Trophoblast cell (in vitro differentiated cells and primary cell): ENCODE results near the gene SPRED3.

Experiments used
- DNase-seq, 2 donors: peaks; one replicate each; pipeline ENCODE4 v3.0.0-alpha.2; 2016
- H2AFZ ChIP-seq: 2 replicates; pipeline ENCODE4 v1.6.1; 2013; ENCODE audit warnings: low read length, moderate library complexity, mild to moderate bottlenecking; ENCODE audit not compliant: insufficient read depth, poor library complexity
- H2AK5ac ChIP-seq: 2 replicates; pipeline ENCODE4 v1.6.1; 2013; ENCODE audit warnings: mild to moderate bottlenecking, low read length
- H2BK120ac ChIP-seq: 2 replicates; pipeline ENCODE4 v1.6.1; 2013; ENCODE audit warnings: low read length, mild to moderate bottlenecking, moderate library complexity; ENCODE audit not compliant: insufficient read depth, poor library complexity
- H2BK12ac ChIP-seq: 2 replicates; pipeline ENCODE4 v1.6.1; 2013; ENCODE audit warnings: mild to moderate bottlenecking, low read length, moderate library complexity
- H2BK5ac ChIP-seq: 2 replicates; pipeline ENCODE4 v1.6.1; 2013; ENCODE audit warnings: low read length, low read depth, moderate library complexity, mild to moderate bottlenecking; ENCODE audit not compliant: poor library complexity
- H3K14ac ChIP-seq: 2 replicates; pipeline ENCODE4 v1.6.1; 2013; ENCODE audit warnings: mild to moderate bottlenecking, low read length
- H3K18ac ChIP-seq: 2 replicates; pipeline ENCODE4 v1.6.1; 2013; ENCODE audit warnings: mild to moderate bottlenecking, low read length
- H3K23ac ChIP-seq: 2 replicates; pipeline ENCODE4 v1.6.1; 2013; ENCODE audit warnings: low read length
- H3K27ac ChIP-seq: 2 replicates; pipeline ENCODE4 v1.5.1; 2013; ENCODE audit warnings: low read depth, mild to moderate bottlenecking, inconsistent platforms, low read length, moderate library complexity
- H3K27me3 ChIP-seq: 2 replicates; pipeline ENCODE4 v1.6.1; 2013; ENCODE audit warnings: inconsistent platforms, mild to moderate bottlenecking, low read length, moderate library complexity; ENCODE audit not compliant: insufficient read depth
- H3K36me3 ChIP-seq, 2 experiments: 1 replicate in 1 of 2; 2 replicates in 1 of 2; pipeline ENCODE4 v1.6.1; 2013; ENCODE audit warnings: low read length in 2 of 2, mild to moderate bottlenecking in 2 of 2, moderate library complexity in 1 of 2; ENCODE audit not compliant: insufficient read depth in 2 of 2, control insufficient read depth in 1 of 2
- H3K4ac ChIP-seq: 2 replicates; pipeline ENCODE4 v1.6.1; 2013; ENCODE audit warnings: low read depth, mild to moderate bottlenecking, low read length, moderate library complexity
- H3K4me1 ChIP-seq, 2 experiments: 1 replicate in 1 of 2; 2 replicates in 1 of 2; pipeline ENCODE4 v1.6.1; 2013; ENCODE audit warnings: low read length in 2 of 2, mild to moderate bottlenecking in 2 of 2, moderate library complexity in 1 of 2; ENCODE audit not compliant: insufficient read depth in 2 of 2, control insufficient read depth in 1 of 2
- H3K4me2 ChIP-seq: 2 replicates; pipeline ENCODE4 v1.6.1; 2013; ENCODE audit warnings: inconsistent platforms, mild to moderate bottlenecking, low read length, moderate library complexity
- H3K4me3 ChIP-seq: 2 replicates; pipeline ENCODE4 v1.5.1; 2013; ENCODE audit warnings: mild to moderate bottlenecking, low read depth, low read length, inconsistent platforms
- H3K79me1 ChIP-seq: one replicate; pipeline ENCODE4 v1.6.1; 2013; ENCODE audit warnings: low read length
- H3K79me2 ChIP-seq: 2 replicates; pipeline ENCODE4 v1.6.1; 2013; ENCODE audit warnings: low read length, mild to moderate bottlenecking; ENCODE audit not compliant: control insufficient read depth, insufficient read depth, poor library complexity
- H3K9ac ChIP-seq: 2 replicates; pipeline ENCODE4 v1.6.1; 2013; ENCODE audit warnings: mild to moderate bottlenecking, low read length
- H3K9me3 ChIP-seq: 2 replicates; pipeline ENCODE4 v1.6.1; 2013; ENCODE audit warnings: low read depth, mild to moderate bottlenecking, control low read depth, inconsistent platforms, low read length; ENCODE audit not compliant: insufficient read depth
- H4K12ac ChIP-seq: 2 replicates; pipeline ENCODE4 v1.6.1; 2013; ENCODE audit warnings: low read depth, mild to moderate bottlenecking, low read length, moderate library complexity
- H4K8ac ChIP-seq: 2 replicates; pipeline ENCODE4 v1.6.1; 2013; ENCODE audit warnings: low read depth, mild to moderate bottlenecking, low read length, moderate library complexity
- H4K91ac ChIP-seq: one replicate; pipeline ENCODE4 v1.6.1; 2013; ENCODE audit warnings: low read depth, mild to moderate bottlenecking, low read length, moderate library complexity
- WGBS: extraction: QIAGEN DNeasy Blood & Tissue Kit; methylation state at CpG from one replicate; pipeline ENCODE4 v1.1.7; 2013; ENCODE audit warnings: missing lambda C conversion rate; ENCODE audit not compliant: insufficient read length, insufficient coverage; ENCODE audit errors: extremely low coverage; 5-methylcytosine and 5-hydroxymethylcytosine counted together

SPRED3 gene

GRCh38 chr19:38374332-38375097, 14.0 kb upstream of the SPRED3 start, which contains the start of gene PSMD8:
PSMD8 (plus strand) TSS chr19:38374571; CDS start chr19:38374602, 31 bp downstream.
- Histone ChIP-seq H3K23ac (no peak within 1 kb of the TSS), H3K79me1 (peaks cover 8% of the 10 kb centered on the region), H2BK12ac (peak within 1 kb of the TSS; percentile 16), H3K14ac (peak within 1 kb of the TSS; percentile 93), H3K79me2 (peaks cover 12% of the 10 kb centered on the region), H2BK120ac (peak within 1 kb of the TSS; percentile 74), H4K8ac (peak within 1 kb of the TSS; percentile 94), H3K4ac (peak within 1 kb of the TSS; percentile 66), H3K9ac (peak within 1 kb of the TSS; percentile 92), H3K4me3 (peak within 1 kb of the TSS; percentile 97), H2AK5ac (peak within 1 kb of the TSS; percentile 45), H3K18ac (peak within 1 kb of the TSS; percentile 92), H2BK5ac (peak within 1 kb of the TSS; percentile 88), H3K4me1 (peaks cover 6 to 15% of the 10 kb centered on the region in 2 experiments), H2AFZ (peak within 1 kb of the TSS; percentile 72), H3K27me3 (no peaks in the 10 kb centered on the region), H3K9me3 (no peaks in the 10 kb centered on the region), H3K36me3 (peaks cover 15 to 17% of the 10 kb centered on the region in 2 experiments), H4K12ac (peak within 1 kb of the TSS; percentile 84), H3K4me2 (peak within 1 kb of the TSS; percentile 73), H3K27ac (peak within 1 kb of the TSS; percentile 63), H4K91ac (peak within 1 kb of the TSS; percentile 90)
- no CpG with 5 or more reads among the region's 65 CpGs for WGBS
- peak; percentile 100 for DNase-seq

GRCh38 chr19:38375098-38375493, 13.4 kb upstream of the SPRED3 start:
- H3K14ac ChIP-seq: peak overlapping the region; percentile 93
- peaks cover 19% of the 10 kb centered on the region in 2 experiments for H3K36me3 ChIP-seq
- peak overlapping the region; percentile 66 for H3K4ac ChIP-seq
- H2AFZ ChIP-seq: peak overlapping the region; percentile 72
- peak overlapping the region; percentile 97 for H3K4me3 ChIP-seq
- H3K9ac ChIP-seq: peak overlapping the region; percentile 92
- H3K9me3 ChIP-seq: no peaks in the 10 kb centered on the region
- peak overlapping the region; percentile 45 for H2AK5ac ChIP-seq
- peak overlapping the region; percentile 73 for H3K4me2 ChIP-seq
- H2BK5ac ChIP-seq: peak overlapping the region; percentile 88
- H3K18ac ChIP-seq: peak overlapping the region; percentile 92
- peak overlapping the region; percentile 63 for H3K27ac ChIP-seq
- H4K12ac ChIP-seq: peak overlapping the region; percentile 84
- no peaks in the 10 kb centered on the region for H3K27me3 ChIP-seq
- no peak for DNase-seq
- H3K4me1 ChIP-seq: peaks cover 6 to 15% of the 10 kb centered on the region in 2 experiments
- peaks cover 8% of the 10 kb centered on the region for H3K79me1 ChIP-seq
- H3K23ac ChIP-seq: no peak overlapping the region
- peak overlapping the region; percentile 94 for H4K8ac ChIP-seq
- H2BK120ac ChIP-seq: peak overlapping the region; percentile 74
- peak overlapping the region; percentile 16 for H2BK12ac ChIP-seq
- H4K91ac ChIP-seq: peak overlapping the region; percentile 90
- WGBS: no CpG with 5 or more reads among the region's 18 CpGs
- H3K79me2 ChIP-seq: peaks cover 12% of the 10 kb centered on the region

GRCh38 chr19:38375748-38376147, 12.7 kb upstream of the SPRED3 start:
- Histone ChIP-seq H2BK12ac (no peak overlapping the region), H3K79me1 (peaks cover 8% of the 10 kb centered on the region), H3K23ac (no peak overlapping the region), H4K12ac (no peak overlapping the region), H3K9ac (peak overlapping the region; percentile 92), H3K79me2 (peaks cover 12% of the 10 kb centered on the region), H2AK5ac (no peak overlapping the region), H2AFZ (no peak overlapping the region), H3K27ac (no peak overlapping the region), H3K4me1 (peaks cover 6 to 15% of the 10 kb centered on the region in 2 experiments), H3K14ac (no peak overlapping the region), H2BK120ac (no peak overlapping the region), H3K4ac (peak overlapping the region; percentile 66), H3K9me3 (no peaks in the 10 kb centered on the region), H3K27me3 (no peaks in the 10 kb centered on the region), H3K36me3 (peaks cover 25% of the 10 kb centered on the region in 2 experiments), H3K4me3 (no peak overlapping the region), H3K4me2 (peak overlapping the region; percentile 73), H4K91ac (peak overlapping the region; percentile 90), H2BK5ac (peak overlapping the region; percentile 16), H3K18ac (no peak overlapping the region), H4K8ac (no peak overlapping the region)
- no peak for DNase-seq
- no CpG with 5 or more reads among the region's 5 CpGs for WGBS

- Histone ChIP-seq H2BK12ac (no peak overlapping the region), H3K27me3 (no peaks in the 10 kb centered on the region), H3K9ac (no peak overlapping the region), H3K18ac (peak overlapping the region; percentile 20), H2AK5ac (no peak overlapping the region), H3K23ac (no peak overlapping the region), H3K4me3 (no peak overlapping the region), H3K36me3 (peaks cover 33 to 34% of the 10 kb centered on the region in 2 experiments), H4K91ac (no peak overlapping the region), H2BK120ac (no peak overlapping the region), H3K4me1 (peaks cover 6 to 15% of the 10 kb centered on the region in 2 experiments), H3K4me2 (no peak overlapping the region), H3K79me1 (peaks cover 8% of the 10 kb centered on the region), H2AFZ (no peak overlapping the region), H3K14ac (no peak overlapping the region), H3K9me3 (no peaks in the 10 kb centered on the region), H3K79me2 (peaks cover 12% of the 10 kb centered on the region), H2BK5ac (no peak overlapping the region), H3K27ac (no peak overlapping the region), H3K4ac (peak overlapping the region; percentile 35), H4K8ac (no peak overlapping the region), H4K12ac (peak overlapping the region; percentile 6)
- WGBS: no CpG with 5 or more reads among the region's 3 CpGs
- DNase-seq: no peak
These were observed 11.9 kb upstream of the SPRED3 start for GRCh38 chr19:38376576-38376975.
